Epithelial cell of proximal tubule (primary cell): ENCODE data around the gene DAGLA. TPM values are rescaled to one million over a fixed set of nuclear protein-coding genes. Genes with fewer than 3 reads are reported as not detected.
A peak's percentile ranks its signal among the peaks of the same experiment; 100 is the strongest.

Experiments
- DNase-seq: peaks from one replicate; pipeline ENCODE4 v3.0.0-alpha.2; 2011; ENCODE audit warnings: low read depth
- H3K4me3 ChIP-seq: 2 replicates; pipeline ENCODE4 v1.5.1; 2011; ENCODE audit warnings: low read depth, mild to moderate bottlenecking, low read length
- CTCF ChIP-seq: conservative IDR thresholded peaks from 2 replicates; pipeline ENCODE4 v1.5.1; 2012; ENCODE audit warnings: low read depth, mild to moderate bottlenecking, low read length
- total RNA-seq: library from RNA; depleted of rRNA; stranded (reverse); fragments of >200 nt; gene quantifications from 2 replicates; pipeline ENCODE4 v1.2.3, GENCODE V29; 2015

Gene DAGLA
- total RNA-seq, 1 donor from 2014 or later: 4.5 TPM

- TF ChIP-seq CTCF: no peak
- H3K4me3 ChIP-seq: no peak overlapping the region
- DNase-seq: no peak
Observed at GRCh38 chr11:61754534-61755482, 74.6 kb downstream of the DAGLA start.

GRCh38 chr11:61756147-61756451 is 75.9 kb downstream of the DAGLA start:
- no peak for TF ChIP-seq CTCF
- DNase-seq: no peak
- H3K4me3 ChIP-seq: peak overlapping the region; percentile 36

GRCh38 chr11:61756452-61757212 is 76.4 kb downstream of the DAGLA start:
- DNase-seq: no peak
- peak overlapping the region; percentile 36 for H3K4me3 ChIP-seq
- TF ChIP-seq CTCF: no peak

GRCh38 chr11:61757213-61757862 is 77.1 kb downstream of the DAGLA start:
- no peak for DNase-seq
- peak overlapping the region; percentile 36 for H3K4me3 ChIP-seq
- no peak for TF ChIP-seq CTCF

- TF ChIP-seq CTCF: no peak
- DNase-seq: no peak
- no peak overlapping the region for H3K4me3 ChIP-seq
Observed at GRCh38 chr11:61760946-61761345, 80.8 kb downstream of the DAGLA start.

- DNase-seq: no peak
- no peak overlapping the region for H3K4me3 ChIP-seq
- TF ChIP-seq CTCF: no peak
Observed at GRCh38 chr11:61761440-61762222, 81.4 kb downstream of the DAGLA start.
